Prostate gland (tissue), 2 donors: ENCODE measurements around the gene HSD3B1. TPM values are rescaled to one million over a fixed set of nuclear protein-coding genes. Genes with fewer than 3 reads are reported as not detected.

Experiments used
- DNase-seq: peaks from one replicate; pipeline ENCODE4 v3.0.0-alpha.2; 2019; ENCODE audit warnings: low spot score
- H3K27ac ChIP-seq, 2 donors: fragments of 200-600 bp; sonication (generic); 2 replicates each; pipeline ENCODE4 v1.5.1; 2017 to 2019
- H3K27me3 ChIP-seq: fragments of 200-600 bp; sonication (generic); replicated peaks from 2 replicates; pipeline ENCODE4 v1.5.1; 2019; ENCODE audit not compliant: insufficient read depth
- H3K36me3 ChIP-seq, 2 donors: fragments of 200-600 bp; sonication (generic); 1 replicate in 1 of 2; 2 replicates in 1 of 2; pipeline versions ENCODE4 v1.5.1 to v1.8.1; 2017 to 2019
- H3K4me1 ChIP-seq: fragments of 200-600 bp; sonication (generic); replicated peaks from 2 replicates; pipeline ENCODE4 v1.5.1; 2019
- H3K4me3 ChIP-seq, 2 donors: fragments of 200-600 bp; sonication (generic); 2 replicates each; pipeline ENCODE4 v1.5.1; 2017 to 2019
- H3K9me3 ChIP-seq: fragments of 200-600 bp; sonication (generic); 2 replicates; pipeline ENCODE4 v1.5.1; 2017
- CTCF ChIP-seq, 4 experiments: fragments of 200-600 bp in 2 of 4; fragments of 450-650 bp in 2 of 4; sonication (generic) in 2 of 4; IDR thresholded peaks; 1 replicate in 3 of 4; 2 replicates in 1 of 4; pipeline ENCODE4 v1.5.1; 2016 to 2019; ENCODE audit warnings: antibody characterized with exemption in 4 of 4, mild to moderate bottlenecking in 2 of 4, moderate library complexity in 2 of 4
- POLR2A ChIP-seq: fragments of 450-650 bp; IDR thresholded peaks from one replicate; pipeline ENCODE4 v1.6.1; 2016; ENCODE audit warnings: antibody characterized with exemption, mild to moderate bottlenecking
- POLR2AphosphoS5 ChIP-seq: sonication (generic); formaldehyde crosslinking; IDR thresholded peaks from one replicate; pipeline ENCODE4 v1.6.1; 2017; ENCODE audit warnings: antibody characterized with exemption
- WGBS: methylation state at CpG from one replicate; pipeline ENCODE4 v1.1.5; 2018; 5-methylcytosine and 5-hydroxymethylcytosine counted together
- intact Hi-C: fragments of 100-400 bp; cut with DNase I; formaldehyde crosslinking; loops from one replicate; pipeline ENCODE4 v1.14.2; 2022
- total RNA-seq, 2 donors: library from RNA; depleted of rRNA; stranded (reverse); fragments of >200 nt; gene quantifications; one replicate each; pipeline ENCODE4 v1.1.0, GENCODE V29; 2016

Gene HSD3B1
- total RNA-seq, 2 donors from 2014 or later, result not detected

DNA sequence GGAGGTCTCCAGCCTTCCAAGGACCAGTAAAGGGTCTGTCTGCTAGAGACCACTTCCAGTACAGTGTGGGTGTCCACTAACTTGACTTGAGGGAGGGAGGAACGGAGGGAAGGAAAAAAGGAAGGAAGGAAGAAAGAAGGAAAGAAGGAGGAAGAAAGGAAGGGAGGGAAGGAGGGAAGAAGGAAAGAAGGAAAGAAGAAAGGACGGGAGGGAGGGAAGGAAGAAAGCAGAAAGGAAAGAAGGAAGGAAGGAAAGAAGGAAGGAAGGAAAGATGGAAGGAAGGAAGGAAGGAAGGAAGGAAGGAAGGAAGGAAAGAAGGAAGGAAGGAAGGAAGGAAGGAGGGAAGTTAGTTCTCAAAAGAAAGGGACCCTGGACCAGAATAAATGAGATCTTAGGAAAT, 26.8 kb upstream of the HSD3B1 start:
- TF ChIP-seq CTCF (IDR thresholded peaks at IDR 0.05) (no peak), POLR2A (no peak), POLR2AphosphoS5 (no peak)
- Histone ChIP-seq H3K9me3 (no peaks in the 10 kb centered on the region), H3K4me1 (no peaks in the 10 kb centered on the region), H3K36me3 (no peaks in the 10 kb centered on the region), H3K27ac (no peak overlapping the region), H3K4me3 (no peak overlapping the region), H3K27me3 (no peaks in the 10 kb centered on the region)
- WGBS, result 90% methylated on average over 2 of the region's 2 CpGs
- intact Hi-C loops, result no loop called here
- no peak for DNase-seq

- no peak for TF ChIP-seq CTCF (IDR thresholded peaks at IDR 0.05)
- no peak for TF ChIP-seq POLR2AphosphoS5
- TF ChIP-seq POLR2A, result no peak
- peak overlapping the region in 1 of 2 donors; percentile 43 for H3K27ac ChIP-seq
- no peaks in the 10 kb centered on the region for H3K9me3 ChIP-seq
- H3K4me3 ChIP-seq, result no peak overlapping the region
- intact Hi-C loops, result no loop called here
- H3K36me3 ChIP-seq, result no peaks in the 10 kb centered on the region
- no peaks in the 10 kb centered on the region for H3K27me3 ChIP-seq
- no peaks in the 10 kb centered on the region for H3K4me1 ChIP-seq
- DNase-seq, result no peak
These were observed 25.1 kb upstream of the HSD3B1 start for GRCh38 chr1:119481951-119482350.

GRCh38 chr1:119482517-119483425, 24.2 kb upstream of the HSD3B1 start:
- H3K4me3 ChIP-seq, result no peak overlapping the region
- DNase-seq, result no peak
- H3K27ac ChIP-seq, result peak overlapping the region in 1 of 2 donors; percentile 28
- H3K36me3 ChIP-seq, result no peaks in the 10 kb centered on the region
- intact Hi-C loops, result no loop called here
- no peaks in the 10 kb centered on the region for H3K27me3 ChIP-seq
- WGBS, result 81% methylated on average over 6 of the region's 6 CpGs
- no peaks in the 10 kb centered on the region for H3K4me1 ChIP-seq
- no peaks in the 10 kb centered on the region for H3K9me3 ChIP-seq
- TF ChIP-seq CTCF (IDR thresholded peaks at IDR 0.05) (no peak), POLR2A (no peak), POLR2AphosphoS5 (no peak)

DNA sequence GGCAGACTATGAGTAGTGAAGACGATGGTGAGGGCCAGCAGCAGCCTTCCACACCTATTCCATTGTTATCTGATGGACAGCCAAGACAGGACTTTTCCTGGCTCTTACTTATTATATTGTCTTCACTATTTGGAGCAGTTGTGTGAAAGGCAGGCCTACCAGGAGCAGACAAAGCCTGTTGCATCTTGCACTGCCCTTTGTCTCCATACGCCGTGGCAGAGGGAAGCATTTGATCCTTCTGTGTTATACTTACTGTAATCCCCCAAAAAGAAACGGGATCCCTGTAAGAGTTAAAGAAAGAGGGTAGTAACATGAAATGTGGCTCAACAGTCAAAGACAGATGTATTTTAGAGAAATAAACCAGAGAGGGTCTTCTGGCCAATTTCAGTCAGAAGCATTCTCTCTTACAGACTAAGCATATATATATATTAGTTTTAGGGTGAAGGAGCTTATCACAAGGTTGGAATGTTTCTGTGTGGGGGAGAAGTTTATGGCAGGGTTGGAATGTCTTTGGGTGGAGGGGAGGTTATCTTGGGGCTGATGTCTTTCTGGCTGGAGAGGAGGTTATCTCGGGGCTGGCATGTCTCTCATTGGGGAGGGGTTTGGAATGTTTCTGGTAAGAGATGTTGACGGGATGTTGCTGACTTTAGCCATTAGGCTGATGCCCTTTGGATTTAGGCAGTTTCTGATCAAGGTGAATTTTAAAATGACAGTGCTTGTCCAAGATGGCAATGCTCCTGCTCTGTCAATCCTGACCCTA, 23.4 kb upstream of the HSD3B1 start:
- TF ChIP-seq POLR2AphosphoS5 (no peak), POLR2A (no peak), CTCF (IDR thresholded peaks at IDR 0.05) (no peak)
- intact Hi-C loops, result no loop called here
- no peak overlapping the region for H3K4me3 ChIP-seq
- DNase-seq, result no peak
- no peaks in the 10 kb centered on the region for H3K36me3 ChIP-seq
- H3K4me1 ChIP-seq, result no peaks in the 10 kb centered on the region
- no peak overlapping the region for H3K27ac ChIP-seq
- no peaks in the 10 kb centered on the region for H3K9me3 ChIP-seq
- no peaks in the 10 kb centered on the region for H3K27me3 ChIP-seq
- WGBS, result 67% methylated on average over 6 of the region's 6 CpGs
